Large intestine (tissue), 3 donors: Measurements from ENCODE around the gene SVOP. TPM values are rescaled to one million over a fixed set of nuclear protein-coding genes. Genes with fewer than 3 reads are reported as not detected.
"Not testable (repeated sequence)": the region's sequence is repeated elsewhere in the genome, so short reads cannot be mapped to it uniquely, and the experiment has no call there.

ENCODE experiments used
- DNase-seq, 2 donors: peaks; one replicate each; pipeline versions ENCODE4 v3.0.0 to v3.0.0-alpha.2; 2013
- H3K27ac ChIP-seq: one replicate; pipeline ENCODE4 v1.5.1; 2013; ENCODE audit warnings: low read length
- H3K27me3 ChIP-seq: 2 replicates; pipeline ENCODE4 v1.6.1; 2013; ENCODE audit warnings: low read length; ENCODE audit not compliant: control insufficient read depth, insufficient read depth
- H3K36me3 ChIP-seq: 2 replicates; pipeline ENCODE4 v1.6.1; 2013; ENCODE audit warnings: low read length; ENCODE audit not compliant: control insufficient read depth, insufficient read depth
- H3K4me1 ChIP-seq: one replicate; pipeline ENCODE4 v1.6.1; 2013; ENCODE audit warnings: low read length; ENCODE audit not compliant: control insufficient read depth, insufficient read depth
- H3K4me3 ChIP-seq: one replicate; pipeline ENCODE4 v1.5.1; 2013; ENCODE audit warnings: low read length
- H3K9me3 ChIP-seq: one replicate; pipeline ENCODE4 v1.6.1; 2013; ENCODE audit warnings: mild to moderate bottlenecking, low read depth, low read length, moderate library complexity; ENCODE audit not compliant: control insufficient read depth
- WGBS: methylation state at CpG from one replicate; pipeline ENCODE4 v1.1.5; 2013; ENCODE audit warnings: low lambda C conversion rate; ENCODE audit not compliant: insufficient coverage; 5-methylcytosine and 5-hydroxymethylcytosine counted together
- polyA plus RNA-seq: library from polyadenylated mRNA; unstranded; fragments of 120-200 nt; gene quantifications from one replicate; pipeline ENCODE4 v1.2.1, GENCODE V29; 2013

The SVOP gene
- polyA plus RNA-seq, 1 donor = 2.1 TPM

GRCh38 chr12:109053382-109054123, 32.7 kb upstream of the SVOP start:
- peak; percentile 74 to 82 for DNase-seq
- WGBS = 20% methylated on average over 1 of the region's 9 CpGs
- Histone ChIP-seq H3K27ac (peak overlapping the region; percentile 76), H3K36me3 (peaks cover 13% of the 10 kb centered on the region), H3K4me1 (peaks cover 15% of the 10 kb centered on the region), H3K4me3 (peak overlapping the region; percentile 88), H3K27me3 (no peaks in the 10 kb centered on the region), H3K9me3 (no peaks in the 10 kb centered on the region)

GRCh38 chr12:109052414-109053323, 31.8 kb upstream of the SVOP start, which contains the start of gene USP30:
USP30 (plus strand) TSS chr12:109052576; CDS start chr12:109052679, 103 bp downstream.
- Histone ChIP-seq H3K4me1 (peaks cover 15% of the 10 kb centered on the region), H3K36me3 (peaks cover 6% of the 10 kb centered on the region), H3K4me3 (peak within 1 kb of the TSS; percentile 88), H3K27ac (peak within 1 kb of the TSS; percentile 76), H3K27me3 (no peaks in the 10 kb centered on the region), H3K9me3 (no peaks in the 10 kb centered on the region)
- DNase-seq = peak; percentile 78 to 87
- no CpG with 5 or more reads among the region's 61 CpGs for WGBS

- peaks cover 4% of the 10 kb centered on the region for H3K36me3 ChIP-seq
- no peak for DNase-seq
- H3K4me3 ChIP-seq = peak overlapping the region; percentile 88
- H3K27ac ChIP-seq = no peak overlapping the region
- H3K4me1 ChIP-seq = peaks cover 15% of the 10 kb centered on the region
- no CpG with 5 or more reads among the region's 6 CpGs for WGBS
- no peaks in the 10 kb centered on the region for H3K27me3 ChIP-seq
- H3K9me3 ChIP-seq = no peaks in the 10 kb centered on the region
These were observed 31.2 kb upstream of the SVOP start for GRCh38 chr12:109052097-109052413.

- 67% methylated on average over 1 of the region's 8 CpGs for WGBS
- H3K4me1 ChIP-seq = peaks cover 15% of the 10 kb centered on the region
- not testable (repeated sequence) for H3K4me3 ChIP-seq, H3K36me3 ChIP-seq, H3K9me3 ChIP-seq, H3K27ac ChIP-seq, H3K27me3 ChIP-seq
- DNase-seq = peak in 1 of 2 donors; percentile 18
These were observed 28.9 kb upstream of the SVOP start for GRCh38 chr12:109049794-109050193.

GRCh38 chr12:109048706-109049105, 27.8 kb upstream of the SVOP start:
- not testable (repeated sequence) for H3K27me3 ChIP-seq, H3K4me3 ChIP-seq, DNase-seq, H3K36me3 ChIP-seq, H3K27ac ChIP-seq, H3K4me1 ChIP-seq, H3K9me3 ChIP-seq
- WGBS = no CpG with 5 or more reads among the region's 3 CpGs

- H3K36me3 ChIP-seq = no peaks in the 10 kb centered on the region
- no peaks in the 10 kb centered on the region for H3K9me3 ChIP-seq
- DNase-seq = no peak
- WGBS = no CpG with 5 or more reads among the region's 8 CpGs
- no peaks in the 10 kb centered on the region for H3K27me3 ChIP-seq
- peaks cover 4% of the 10 kb centered on the region for H3K4me1 ChIP-seq
- no peak overlapping the region for H3K27ac ChIP-seq
- H3K4me3 ChIP-seq = no peak overlapping the region
These were observed 26.4 kb upstream of the SVOP start for GRCh38 chr12:109047081-109047805.

GRCh38 chr12:109044241-109044640, 23.4 kb upstream of the SVOP start:
- Histone ChIP-seq H3K27ac (no peak overlapping the region), H3K4me3 (no peak overlapping the region), H3K9me3 (no peaks in the 10 kb centered on the region), H3K27me3 (no peaks in the 10 kb centered on the region), H3K4me1 (no peaks in the 10 kb centered on the region), H3K36me3 (no peaks in the 10 kb centered on the region)
- no peak for DNase-seq
- WGBS = no CpG with 5 or more reads among the region's 5 CpGs

- no CpG with 5 or more reads among the region's 1 CpG for WGBS
- no peaks in the 10 kb centered on the region for H3K36me3 ChIP-seq
- H3K27ac ChIP-seq = no peak overlapping the region
These were observed 16.1 kb upstream of the SVOP start for GRCh38 chr12:109036975-109037374.

GRCh38 chr12:109033239-109034196, 12.7 kb upstream of the SVOP start:
- 95% methylated on average over 2 of the region's 7 CpGs for WGBS
- no peak overlapping the region for H3K4me3 ChIP-seq
- H3K36me3 ChIP-seq = no peaks in the 10 kb centered on the region
- no peaks in the 10 kb centered on the region for H3K27me3 ChIP-seq
- no peaks in the 10 kb centered on the region for H3K4me1 ChIP-seq
- no peak overlapping the region for H3K27ac ChIP-seq
- peak in 1 of 2 donors; percentile 17 for DNase-seq
- no peaks in the 10 kb centered on the region for H3K9me3 ChIP-seq

More at GRCh38 chr12:109036975-109037374, 16.1 kb upstream of the SVOP start:
- no peak for DNase-seq
- no peak overlapping the region for H3K4me3 ChIP-seq
- H3K9me3 ChIP-seq = no peaks in the 10 kb centered on the region
- no peaks in the 10 kb centered on the region for H3K27me3 ChIP-seq
- no peaks in the 10 kb centered on the region for H3K4me1 ChIP-seq
